PFSK-1 (cell line): ENCODE results near the gene FBN2.

ENCODE experiments used
- FOXP2 ChIP-seq: optimal IDR thresholded peaks from 2 replicates; pipeline ENCODE3; 2011; ENCODE audit warnings: borderline replicate concordance, control low read depth, inconsistent platforms; ENCODE audit not compliant: insufficient read depth; ENCODE audit errors: extremely low read length, extremely low read depth
- POLR2AphosphoS5 ChIP-seq: IDR thresholded peaks from 2 replicates; pipeline ENCODE4 v1.6.1; 2012; ENCODE audit warnings: low read depth, mild to moderate bottlenecking, control low read depth, low read length, moderate library complexity
- SIN3A ChIP-seq: IDR thresholded peaks from 2 replicates; pipeline ENCODE4 v1.6.1; 2012; ENCODE audit warnings: mild to moderate bottlenecking, low read length, moderate library complexity, borderline replicate concordance; ENCODE audit not compliant: insufficient read depth
- TAF1 ChIP-seq: IDR thresholded peaks from 2 replicates; pipeline ENCODE4 v1.6.1; 2012; ENCODE audit warnings: low read length, control low read depth, borderline replicate concordance; ENCODE audit not compliant: insufficient read depth
- TF ChIP-seq, protein P1 (sequence below), 2 experiments: IDR thresholded peaks; 2 replicates each; pipeline versions ENCODE4 v1.6.1 to v1.8.0; 2011 to 2012; ENCODE audit warnings: low read depth in 2 of 2, low read length in 2 of 2, control low read depth in 1 of 2, inconsistent platforms in 1 of 2, mild to moderate bottlenecking in 1 of 2, moderate library complexity in 1 of 2; ENCODE audit not compliant: insufficient read depth in 1 of 2

Gene FBN2

DNA sequence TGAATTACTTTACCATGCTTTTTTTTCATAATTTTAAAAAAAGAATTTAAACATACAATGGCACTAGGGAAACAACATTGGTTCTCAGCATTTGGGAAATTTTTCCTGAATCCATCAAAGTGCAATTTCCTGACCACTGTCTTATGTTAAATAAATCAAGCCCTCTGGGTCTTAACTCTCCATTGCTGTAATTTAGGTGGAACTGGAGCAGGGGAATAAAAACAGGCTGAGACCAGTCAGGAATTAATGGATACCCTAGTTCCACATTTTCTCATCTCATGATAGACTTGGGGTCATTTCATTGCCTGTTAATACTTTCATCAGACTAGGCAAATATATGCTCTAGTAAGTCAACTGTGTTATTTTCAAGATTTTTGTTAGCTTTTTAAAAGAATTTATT lies 103.1 kb downstream of the FBN2 start:
- TF ChIP-seq FOXP2 (no peak), SIN3A (no peak), TAF1 (no peak), POLR2AphosphoS5 (no peak)
- TF ChIP-seq, protein P1, sequence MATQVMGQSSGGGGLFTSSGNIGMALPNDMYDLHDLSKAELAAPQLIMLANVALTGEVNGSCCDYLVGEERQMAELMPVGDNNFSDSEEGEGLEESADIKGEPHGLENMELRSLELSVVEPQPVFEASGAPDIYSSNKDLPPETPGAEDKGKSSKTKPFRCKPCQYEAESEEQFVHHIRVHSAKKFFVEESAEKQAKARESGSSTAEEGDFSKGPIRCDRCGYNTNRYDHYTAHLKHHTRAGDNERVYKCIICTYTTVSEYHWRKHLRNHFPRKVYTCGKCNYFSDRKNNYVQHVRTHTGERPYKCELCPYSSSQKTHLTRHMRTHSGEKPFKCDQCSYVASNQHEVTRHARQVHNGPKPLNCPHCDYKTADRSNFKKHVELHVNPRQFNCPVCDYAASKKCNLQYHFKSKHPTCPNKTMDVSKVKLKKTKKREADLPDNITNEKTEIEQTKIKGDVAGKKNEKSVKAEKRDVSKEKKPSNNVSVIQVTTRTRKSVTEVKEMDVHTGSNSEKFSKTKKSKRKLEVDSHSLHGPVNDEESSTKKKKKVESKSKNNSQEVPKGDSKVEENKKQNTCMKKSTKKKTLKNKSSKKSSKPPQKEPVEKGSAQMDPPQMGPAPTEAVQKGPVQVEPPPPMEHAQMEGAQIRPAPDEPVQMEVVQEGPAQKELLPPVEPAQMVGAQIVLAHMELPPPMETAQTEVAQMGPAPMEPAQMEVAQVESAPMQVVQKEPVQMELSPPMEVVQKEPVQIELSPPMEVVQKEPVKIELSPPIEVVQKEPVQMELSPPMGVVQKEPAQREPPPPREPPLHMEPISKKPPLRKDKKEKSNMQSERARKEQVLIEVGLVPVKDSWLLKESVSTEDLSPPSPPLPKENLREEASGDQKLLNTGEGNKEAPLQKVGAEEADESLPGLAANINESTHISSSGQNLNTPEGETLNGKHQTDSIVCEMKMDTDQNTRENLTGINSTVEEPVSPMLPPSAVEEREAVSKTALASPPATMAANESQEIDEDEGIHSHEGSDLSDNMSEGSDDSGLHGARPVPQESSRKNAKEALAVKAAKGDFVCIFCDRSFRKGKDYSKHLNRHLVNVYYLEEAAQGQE (IDR thresholded peaks at IDR 0.05; ENCODE audit: insufficient read depth in 1 of 2, low read depth in 2 of 2, low read length in 2 of 2): no peak

DNA sequence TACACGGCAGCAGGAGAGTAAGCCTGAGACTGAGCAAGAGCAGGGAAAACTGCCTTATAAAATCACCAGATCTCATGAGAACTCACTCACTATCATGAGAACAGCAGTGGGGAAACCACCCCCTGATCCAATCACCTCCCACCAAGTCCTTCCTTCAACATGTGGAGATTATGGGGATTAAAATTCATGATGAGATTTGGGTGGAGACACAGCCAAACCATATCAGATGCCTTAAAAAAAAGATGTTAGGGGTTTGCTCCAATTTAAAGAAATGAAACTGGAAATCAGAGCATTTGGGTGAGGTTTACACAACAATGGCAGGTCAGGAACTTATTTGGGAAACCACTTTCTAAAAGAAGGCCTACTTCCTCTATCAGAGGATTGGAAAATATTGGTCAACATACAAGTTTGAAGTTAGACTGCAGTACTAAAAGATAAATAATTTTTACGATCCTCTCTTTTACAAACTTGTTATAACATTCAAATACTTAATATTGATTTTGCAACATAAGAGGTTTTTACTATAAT lies 105.1 kb downstream of the FBN2 start:
- TF ChIP-seq SIN3A (no peak), FOXP2 (no peak), POLR2AphosphoS5 (no peak), TAF1 (no peak)
- TF ChIP-seq, protein P1 (IDR thresholded peaks at IDR 0.05; ENCODE audit: insufficient read depth in 1 of 2, low read depth in 2 of 2, low read length in 2 of 2): no peak

DNA sequence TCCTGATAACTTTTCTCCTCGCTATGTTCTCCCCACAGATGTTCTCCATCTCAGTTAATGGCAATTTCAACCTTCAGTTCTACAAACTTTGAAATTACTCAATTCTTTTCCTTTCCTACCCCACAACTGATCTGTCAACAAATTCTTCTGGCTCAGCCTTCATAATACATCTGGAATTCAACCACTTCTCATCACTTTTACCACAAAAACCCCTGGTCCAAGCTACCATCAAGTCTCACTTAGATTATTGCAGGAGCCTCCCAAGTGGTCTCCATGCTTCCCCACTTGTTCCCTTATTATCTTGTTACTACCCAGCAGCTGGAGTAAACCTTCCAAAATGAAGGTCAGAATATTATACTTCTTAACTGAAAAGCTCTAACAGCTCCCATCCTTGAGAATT lies 110.1 kb downstream of the FBN2 start:
- TF ChIP-seq, protein P1 (IDR thresholded peaks at IDR 0.05; ENCODE audit: insufficient read depth in 1 of 2, low read depth in 2 of 2, low read length in 2 of 2): no peak
- TF ChIP-seq SIN3A (no peak), POLR2AphosphoS5 (no peak), TAF1 (no peak), FOXP2 (no peak)

GRCh38 chr5:128426090-128426534 lies 111.9 kb downstream of the FBN2 start:
- TF ChIP-seq, protein P1 (IDR thresholded peaks at IDR 0.05; ENCODE audit: insufficient read depth in 1 of 2, low read depth in 2 of 2, low read length in 2 of 2): no peak
- TF ChIP-seq SIN3A (no peak), FOXP2 (no peak), POLR2AphosphoS5 (no peak), TAF1 (no peak)

- TF ChIP-seq POLR2AphosphoS5: no peak
- TF ChIP-seq, protein P1 (IDR thresholded peaks at IDR 0.05; ENCODE audit: insufficient read depth in 1 of 2, low read depth in 2 of 2, low read length in 2 of 2): no peak
- no peak for TF ChIP-seq SIN3A
- TF ChIP-seq FOXP2: no peak
- TF ChIP-seq TAF1: no peak
These were observed 113.4 kb downstream of the FBN2 start for GRCh38 chr5:128424646-128425045.
